HG03066 (cell line): Measurements from ENCODE around the gene TULP4.
"Not testable (repeated sequence)": the region's sequence is repeated elsewhere in the genome, so short reads cannot be mapped to it uniquely, and the experiment has no call there.

Experiments used
- ATAC-seq: cut with Tn5 transposase; IDR thresholded peaks from one replicate; pipeline ENCODE4 v1.9.1; 2021; ENCODE audit warnings: low read depth; ENCODE audit not compliant: unreplicated experiment

Gene TULP4

DNA sequence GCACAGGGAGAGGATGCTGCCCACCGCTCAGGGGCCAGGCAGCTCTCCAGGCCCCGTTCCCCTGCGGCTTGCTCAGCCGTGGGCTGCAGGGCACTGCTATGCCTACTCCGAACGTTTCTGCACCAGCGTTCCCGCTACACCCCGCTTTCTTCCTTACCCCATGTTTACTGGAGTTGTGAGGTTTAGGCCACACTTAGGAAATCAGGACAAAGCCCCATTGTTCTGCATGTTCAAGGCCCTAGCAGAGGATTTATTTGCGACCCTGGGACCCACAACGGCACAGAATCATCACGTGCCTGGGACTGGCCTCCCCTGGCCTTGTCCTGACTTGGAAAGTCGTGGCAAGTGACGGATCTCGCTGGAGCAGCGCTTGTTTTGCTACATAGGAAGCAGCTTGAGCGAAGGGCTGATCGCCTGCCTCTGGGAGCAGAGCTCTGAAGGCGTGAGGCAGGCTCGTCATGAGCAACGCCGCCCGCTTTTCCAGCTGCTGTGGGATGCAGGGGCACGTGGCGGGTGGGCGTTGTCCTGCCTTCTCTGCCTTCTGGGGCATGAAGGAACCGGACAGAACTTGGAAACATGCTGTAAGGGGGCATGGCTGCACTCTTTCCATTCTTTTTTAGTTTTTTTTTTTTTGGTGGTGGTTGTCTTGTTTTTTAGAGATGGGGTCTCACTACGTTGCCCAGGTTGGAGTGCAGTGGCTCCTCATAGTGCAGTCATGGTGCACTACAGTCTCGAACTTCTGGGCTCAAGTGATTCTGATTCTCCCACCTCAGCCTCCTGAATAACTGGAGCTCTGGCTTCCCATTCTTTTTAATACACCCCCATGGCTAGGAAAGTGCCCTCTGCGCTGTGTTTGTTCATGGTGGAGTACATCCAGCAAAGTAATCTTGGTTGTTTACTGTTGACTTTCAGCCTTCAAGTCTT is 233.0 kb downstream of the TULP4 start:
- no peak for ATAC-seq

DNA sequence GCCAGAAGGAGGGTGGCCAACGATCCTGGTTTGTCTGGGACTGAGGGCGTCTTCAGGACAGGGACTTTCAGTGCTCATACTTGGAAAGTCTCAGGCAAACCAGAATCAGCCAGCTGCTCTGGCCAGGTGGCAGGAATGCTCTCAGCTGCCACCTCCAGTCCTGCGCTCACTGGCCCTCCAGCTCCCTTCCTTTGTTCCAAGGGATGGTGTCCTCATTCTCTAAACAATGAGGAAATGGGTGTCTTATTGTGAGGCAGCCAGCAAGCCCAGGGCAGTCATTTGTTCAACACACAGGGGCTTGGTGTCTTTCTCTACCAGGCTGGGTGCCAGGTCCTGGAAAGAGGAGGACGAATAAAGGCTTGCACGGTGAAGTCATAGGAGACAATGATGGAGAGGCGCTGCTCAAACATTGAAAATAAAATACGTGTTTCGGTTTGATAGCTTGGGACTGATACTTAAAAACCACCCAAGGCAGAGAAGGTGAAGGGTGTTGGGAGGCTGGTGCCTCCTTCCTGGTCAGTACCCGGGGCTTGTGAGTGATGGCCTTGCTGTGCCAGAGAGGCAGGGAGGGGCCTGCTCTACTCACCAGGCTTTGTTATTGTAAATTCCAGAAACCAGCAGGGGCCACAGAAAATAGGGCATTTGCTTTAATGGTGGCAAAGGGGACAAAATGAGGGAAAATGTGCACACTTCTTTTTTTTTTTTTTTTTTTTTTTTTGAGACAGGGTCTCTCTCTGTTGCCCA is 236.3 kb downstream of the TULP4 start:
- ATAC-seq: no peak

DNA sequence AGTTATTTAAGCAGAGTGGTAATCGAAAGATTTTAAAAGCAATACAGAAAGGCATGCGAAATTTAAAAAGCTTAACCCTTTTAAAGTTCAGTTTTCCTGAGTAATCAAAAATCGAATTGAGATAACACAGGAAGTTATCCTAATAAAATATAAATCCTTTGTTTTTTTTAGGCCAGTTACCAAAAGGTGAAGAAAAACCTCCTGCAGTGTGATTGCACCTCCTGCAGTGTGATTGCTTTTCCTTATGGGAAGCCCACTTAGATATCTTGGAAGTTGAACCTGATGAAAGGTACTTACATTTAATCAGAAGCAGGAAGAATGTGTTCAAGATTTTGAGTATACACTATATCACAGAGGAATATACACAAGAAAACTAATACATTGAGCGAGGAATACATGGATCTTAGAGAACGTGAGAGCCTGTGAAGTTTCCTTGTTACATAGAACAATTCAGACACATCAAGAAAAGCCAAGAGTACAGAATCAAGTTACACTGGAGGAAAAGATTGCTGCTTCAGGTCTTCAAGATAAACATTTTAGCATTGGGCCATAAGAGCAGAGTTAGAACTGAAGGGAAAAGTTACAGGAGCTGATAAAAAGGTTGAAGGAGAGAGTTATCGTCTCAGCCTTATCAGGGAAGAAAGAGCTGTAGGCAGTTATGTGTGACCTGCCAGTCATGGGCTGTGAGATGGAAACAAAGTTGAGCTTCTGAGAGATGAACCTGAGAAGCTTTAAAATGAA is 240.0 kb downstream of the TULP4 start:
- no peak for ATAC-seq

DNA sequence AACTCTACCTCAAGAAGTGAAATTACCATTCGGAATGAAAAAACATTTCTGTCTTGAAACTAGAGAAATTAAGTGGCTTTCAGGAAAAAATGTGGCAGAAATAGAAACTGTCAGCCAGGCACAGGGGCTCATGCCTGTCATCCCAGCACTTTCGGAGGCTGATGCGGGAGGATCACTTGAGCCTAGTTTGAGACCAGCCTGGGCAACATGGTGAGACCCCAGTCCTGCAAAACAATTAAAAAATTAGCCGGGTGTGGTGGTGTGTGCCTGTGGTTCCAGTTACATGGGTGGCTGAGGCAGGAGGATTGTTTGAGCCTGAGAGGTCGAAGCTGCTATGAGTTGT is 240.5 kb downstream of the TULP4 start:
- no peak for ATAC-seq

DNA sequence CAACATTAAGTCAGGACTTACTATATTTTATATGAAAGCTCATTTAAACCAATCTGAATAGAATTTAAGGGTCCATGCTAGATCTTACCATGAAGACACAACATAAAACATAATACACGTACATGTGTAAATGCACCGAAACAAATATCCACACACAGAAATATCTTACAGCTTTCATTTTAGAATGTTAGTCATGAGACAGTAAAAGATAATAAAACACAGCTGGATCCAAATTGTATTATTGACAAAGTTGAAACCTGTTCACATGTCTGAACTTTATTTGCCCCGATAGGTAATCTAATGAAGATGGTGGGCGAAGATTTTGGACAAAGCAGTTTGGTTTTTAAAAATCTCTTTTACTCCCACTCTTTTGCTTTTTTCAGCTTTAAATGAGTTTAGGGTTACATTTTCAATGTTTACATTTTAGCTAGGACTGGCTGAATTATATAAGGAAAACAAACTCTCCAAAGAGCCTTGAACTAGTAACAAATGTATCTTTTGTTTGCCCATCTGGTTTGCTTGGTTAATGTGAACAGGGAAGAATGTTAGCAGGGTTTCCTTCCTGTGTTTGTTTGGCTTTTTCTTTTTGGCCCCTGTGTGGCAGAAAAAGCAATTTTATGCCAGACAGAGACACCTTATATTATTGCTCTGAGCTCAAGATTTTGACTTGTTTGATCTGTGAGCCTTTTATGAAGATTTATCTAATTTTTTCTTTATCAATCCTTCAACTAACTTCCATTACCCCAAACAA is 242.5 kb downstream of the TULP4 start:
- no peak for ATAC-seq

DNA sequence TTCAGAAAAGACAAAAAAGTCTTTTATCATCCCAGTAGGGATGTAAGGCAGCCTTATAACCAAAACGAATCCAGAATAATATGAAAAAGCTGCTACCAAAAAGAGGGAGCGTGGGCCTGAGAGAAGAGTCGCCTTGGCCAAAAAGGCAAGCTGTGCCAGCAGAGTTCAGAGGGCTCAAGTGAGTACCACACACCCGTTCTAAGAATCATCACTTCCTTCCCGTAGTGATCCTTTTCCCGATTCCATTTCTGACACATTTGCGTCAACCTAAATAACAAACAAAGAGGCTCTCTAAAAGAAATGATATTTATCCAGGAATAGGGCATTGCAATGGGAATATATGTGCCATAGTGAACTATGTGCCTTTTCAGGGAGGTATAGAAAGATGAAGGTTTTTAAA is 243.8 kb downstream of the TULP4 start:
- ATAC-seq: no peak

DNA sequence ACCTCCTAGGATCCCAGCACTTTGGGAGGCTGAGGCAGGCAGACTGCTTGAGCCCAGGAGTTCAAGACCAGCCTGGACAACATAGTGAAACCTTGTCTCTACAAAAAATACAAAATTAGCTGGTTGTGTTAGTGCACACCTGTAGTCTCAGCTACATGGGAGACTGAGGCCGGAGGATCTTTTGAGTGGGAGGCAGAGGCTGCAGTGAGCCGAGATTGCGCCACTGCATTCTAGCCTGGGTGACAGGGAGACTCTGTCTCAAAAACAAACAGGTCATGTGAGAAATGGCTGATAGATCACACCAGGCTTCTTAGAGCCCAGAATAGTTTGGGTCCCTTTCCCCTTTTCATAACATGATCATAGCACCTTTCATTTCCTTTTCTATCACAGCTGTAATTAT is 244.8 kb downstream of the TULP4 start:
- not testable (repeated sequence) for ATAC-seq

DNA sequence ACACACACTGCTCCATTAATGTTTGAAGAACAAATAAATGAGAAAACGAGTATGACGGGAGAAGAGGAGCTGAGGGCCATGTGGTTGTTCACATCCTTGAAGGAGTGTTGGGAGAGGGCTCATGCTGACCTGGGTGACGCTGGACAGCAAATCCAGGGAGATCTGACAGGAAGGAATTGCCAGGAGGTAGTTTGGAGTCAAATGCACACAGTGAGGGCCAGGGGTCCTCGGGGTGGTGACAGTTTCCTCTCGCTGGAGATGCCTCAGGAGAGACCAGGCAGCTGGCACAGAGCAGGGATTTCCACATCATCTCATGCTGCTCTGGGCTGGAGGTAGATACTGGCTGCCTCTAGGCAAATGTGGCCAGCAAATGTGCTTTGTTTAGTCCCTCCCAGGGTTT is 245.7 kb downstream of the TULP4 start:
- ATAC-seq: no peak

DNA sequence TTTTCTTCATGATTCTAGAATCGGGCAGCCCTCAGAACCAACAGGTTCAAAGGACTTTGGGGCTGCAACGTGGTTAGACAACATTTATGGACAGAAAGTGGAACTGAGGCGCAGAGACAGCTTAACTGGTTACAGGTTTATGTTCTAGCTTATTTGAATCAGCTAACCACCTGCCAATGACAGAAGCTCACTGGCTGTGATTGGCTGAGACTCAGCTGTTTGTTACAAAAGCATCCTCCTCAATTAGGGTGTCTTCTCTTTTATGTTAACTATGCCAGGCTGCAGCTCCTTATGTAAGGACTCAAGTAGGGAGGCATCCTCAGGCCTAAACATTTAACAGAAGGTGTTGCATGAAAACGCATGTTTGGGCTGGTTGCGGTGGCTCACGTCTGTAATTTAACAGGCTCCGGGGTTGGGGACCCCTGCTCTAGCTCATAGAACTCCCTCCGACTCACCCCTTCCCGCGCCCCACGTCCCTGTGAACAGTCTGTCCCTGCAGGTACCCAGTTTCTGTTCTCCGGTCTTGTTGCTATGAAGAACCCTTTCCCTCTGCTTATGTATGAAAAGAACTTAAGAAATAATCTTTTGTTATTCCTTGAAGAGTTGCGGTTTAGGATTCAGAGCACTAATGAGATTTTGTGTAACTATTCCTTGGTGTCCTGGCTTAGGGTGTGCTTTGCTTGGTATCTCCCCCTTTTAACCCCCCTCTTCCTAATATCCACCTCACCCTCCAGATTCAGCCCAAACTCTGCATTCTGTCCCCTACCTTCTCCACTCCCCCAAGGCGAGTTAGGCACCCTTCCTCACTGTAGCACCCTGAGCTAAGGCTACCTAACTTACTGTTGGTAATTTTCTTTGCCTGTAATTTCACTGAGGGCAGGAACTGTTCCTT is 246.4 kb downstream of the TULP4 start:
- no peak for ATAC-seq

DNA sequence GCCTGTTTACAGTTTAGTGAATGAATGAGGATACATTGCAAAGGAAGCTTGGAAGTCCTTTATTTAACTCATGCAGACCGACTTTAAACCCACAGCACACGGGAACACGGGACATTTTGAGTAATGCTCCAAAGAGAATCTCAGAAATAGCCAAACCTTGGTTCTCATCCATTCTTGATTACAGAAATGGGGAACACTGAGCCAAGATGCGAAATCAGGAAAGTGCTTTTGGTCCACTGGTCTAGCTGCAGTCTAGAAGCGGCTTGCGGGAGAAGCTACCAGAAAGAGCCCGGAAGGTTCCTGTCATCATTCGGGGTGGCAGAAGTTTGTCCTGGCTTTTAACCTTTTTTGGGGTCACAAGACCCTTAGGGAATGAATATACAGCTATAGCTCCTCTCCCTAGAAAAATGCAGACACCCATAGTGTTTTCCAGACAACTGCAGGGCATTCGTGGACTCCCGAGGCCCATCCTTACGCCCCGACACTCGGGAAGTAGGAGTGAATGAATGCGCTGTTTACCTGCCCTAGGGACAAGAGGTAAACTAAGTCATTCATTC is 247.2 kb downstream of the TULP4 start:
- ATAC-seq: no peak

DNA sequence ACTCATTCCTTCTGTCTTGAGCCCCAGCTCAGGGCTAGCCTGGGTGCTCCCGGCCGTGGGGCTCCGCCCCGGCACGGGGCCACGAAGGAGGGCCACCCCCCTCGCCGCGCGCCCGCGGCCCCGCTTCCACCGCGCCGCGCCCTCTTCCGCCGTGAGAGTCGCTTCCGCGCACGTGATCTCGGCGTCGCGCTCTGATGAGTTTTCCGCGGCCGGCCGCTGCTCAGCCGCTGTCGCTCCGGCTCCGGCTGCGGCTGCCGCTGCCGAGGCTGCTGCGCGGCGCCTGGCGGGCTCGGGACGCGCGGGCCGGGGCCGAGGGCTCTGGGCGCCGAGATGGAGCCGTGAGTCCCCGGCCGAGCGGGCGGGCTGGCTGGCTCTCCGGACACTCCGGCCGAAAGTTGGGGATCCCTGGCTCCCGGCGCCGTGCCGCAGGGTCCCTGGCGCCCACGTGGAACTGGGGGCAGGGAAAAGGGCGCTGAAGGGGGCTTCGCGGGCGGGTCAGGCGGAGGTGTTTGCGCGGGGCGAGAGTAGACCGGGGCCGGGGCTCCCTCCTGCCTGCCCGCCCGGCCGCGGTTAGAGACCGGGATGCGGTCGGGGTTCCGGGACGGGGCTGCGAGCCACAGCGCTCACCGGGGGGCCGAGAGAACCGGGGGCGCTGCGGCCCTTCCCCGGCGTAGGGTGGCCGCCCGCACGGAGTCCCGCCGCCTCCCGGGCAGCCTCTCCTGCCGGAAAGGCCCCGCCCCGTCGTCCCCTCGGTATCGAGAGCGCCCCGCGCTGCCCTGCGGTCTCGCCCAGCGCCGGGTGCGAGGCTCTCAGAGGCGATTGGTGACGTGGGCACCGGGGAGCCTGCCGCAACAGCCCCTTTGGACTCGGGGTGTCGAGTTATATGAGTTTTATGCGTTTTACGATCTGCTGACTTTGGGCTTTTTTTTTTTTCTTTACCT is 247.9 kb downstream of the TULP4 start, which contains the start of gene TMEM181:
TSS of gene TMEM181 (plus strand) at position 197 of the 941 bp plus-strand sequence. CDS start at position 331, 134 bp downstream.
- peak; percentile 81 for ATAC-seq

DNA sequence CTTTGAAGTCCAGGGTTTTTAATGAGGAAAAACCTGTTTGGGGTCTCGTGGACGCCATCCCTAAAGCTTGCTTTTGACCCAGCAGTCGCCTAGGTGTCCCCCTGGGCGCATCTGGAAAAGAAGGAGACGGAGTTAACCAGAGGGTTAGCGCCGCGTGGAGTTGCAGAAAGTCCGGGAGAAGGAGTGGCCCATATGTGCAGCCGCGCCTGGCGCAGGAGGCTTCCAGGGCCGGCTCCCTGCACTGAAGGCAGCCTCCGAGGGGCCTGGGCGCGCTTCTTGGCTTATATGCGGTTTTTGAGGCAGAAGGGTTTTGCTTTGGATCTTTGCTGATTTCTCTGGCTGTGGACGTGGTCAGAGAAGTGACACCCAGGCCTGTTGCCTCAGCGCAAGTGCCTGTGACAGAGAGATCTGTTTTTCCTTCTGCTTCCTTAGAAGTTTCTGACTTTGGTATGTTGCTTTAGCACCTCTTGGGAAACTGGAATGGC is 248.6 kb downstream of the TULP4 start:
- ATAC-seq: no peak
